ENCODE measurements around the gene CELF2.

CELF2 gene

GRCh38 chr10:11367505-11367904, 349.8 kb downstream of the CELF2 start:
- DNase-seq, result no peak

- DNase-seq, result no peak
Measured at GRCh38 chr10:11373717-11374171, 356.1 kb downstream of the CELF2 start.

GRCh38 chr10:11377267-11377666, 359.6 kb downstream of the CELF2 start:
- no peak for DNase-seq

GRCh38 chr10:11378835-11379234, 361.2 kb downstream of the CELF2 start:
- no peak for DNase-seq

GRCh38 chr10:11379771-11380170, 362.1 kb downstream of the CELF2 start:
- DNase-seq, result no peak

- DNase-seq, result no peak
Measured at GRCh38 chr10:11381023-11381422, 363.4 kb downstream of the CELF2 start.

GRCh38 chr10:11381511-11381910, 363.8 kb downstream of the CELF2 start:
- DNase-seq, result no peak

- no peak for DNase-seq
Measured at GRCh38 chr10:11382187-11382586, 364.5 kb downstream of the CELF2 start.

- DNase-seq, result no peak
Measured at GRCh38 chr10:11386044-11386443, 368.4 kb downstream of the CELF2 start.

Data from activated naive CD4-positive, alpha-beta T cell treated with anti-CD3 and anti-CD28 coated beads, Interleukin-2, amount 50 U/mL, for 16 hours (primary cell).